GM12892 (cell line): ENCODE results near the gene RBL2.
"Not testable (repeated sequence)": the region's sequence is repeated elsewhere in the genome, so short reads cannot be mapped to it uniquely, and the experiment has no call there.

ENCODE experiments used
- DNase-seq: peaks from one replicate; pipeline ENCODE4 v3.0.0; 2011; ENCODE audit not compliant: insufficient read length
- FAIRE-seq: peaks from 2 replicates; lab custom pipeline; 2011; peaks lifted over from hg19 to GRCh38; lab: Jason Lieb, UNC
- POLR2A ChIP-seq: IDR thresholded peaks from 2 replicates; pipeline ENCODE4 v1.6.1; 2011; ENCODE audit warnings: low read depth, low read length, control low read depth
- POLR2AphosphoS5 ChIP-seq: IDR thresholded peaks from 2 replicates; pipeline ENCODE4 v1.6.1; 2011; ENCODE audit warnings: low read depth, low read length, control low read depth
- TAF1 ChIP-seq: IDR thresholded peaks from 2 replicates; pipeline ENCODE4 v1.6.1; 2011; ENCODE audit warnings: low read depth, mild to moderate bottlenecking, control low read depth, low read length, borderline replicate concordance

RBL2 gene

DNA sequence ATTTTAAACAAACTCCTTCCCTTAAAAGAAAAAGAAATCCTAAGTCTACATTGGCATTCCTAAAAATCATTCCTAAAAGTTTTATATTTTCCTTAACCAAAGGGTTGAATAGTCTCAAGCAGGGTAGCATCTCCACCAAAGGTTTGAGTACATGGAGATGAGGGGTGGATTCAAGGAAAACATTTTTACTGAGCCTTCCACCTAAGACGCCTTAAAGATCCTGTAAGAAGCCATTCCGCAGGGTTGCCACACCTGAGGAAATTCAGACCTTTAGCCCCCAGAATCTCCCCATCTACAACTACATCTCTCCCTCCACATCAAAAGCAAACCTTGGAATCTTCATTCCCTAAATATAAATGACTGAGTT, 76.4 kb downstream of the RBL2 start:
- DNase-seq: no peak
- FAIRE-seq: no peak
- TF ChIP-seq POLR2A: no peak
- no peak for TF ChIP-seq TAF1
- no peak for TF ChIP-seq POLR2AphosphoS5

DNA sequence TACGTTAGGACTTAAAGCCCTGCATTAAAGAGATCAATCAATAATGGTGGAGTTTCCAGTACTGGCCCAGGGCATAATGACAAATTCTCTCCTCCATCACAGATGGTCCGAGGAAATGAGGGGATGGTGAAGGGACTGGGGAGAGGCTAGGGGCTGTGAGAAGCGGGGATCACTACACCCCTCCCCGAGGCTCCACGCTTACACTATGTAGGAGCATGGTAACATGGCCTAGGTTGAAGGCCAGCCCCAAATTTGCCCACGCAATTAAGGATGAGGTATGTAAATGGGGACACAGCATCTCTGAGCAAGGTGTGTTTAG, 76.8 kb downstream of the RBL2 start:
- TF ChIP-seq TAF1 (no peak), POLR2AphosphoS5 (no peak), POLR2A (no peak)
- DNase-seq (no peak), FAIRE-seq (no peak)

DNA sequence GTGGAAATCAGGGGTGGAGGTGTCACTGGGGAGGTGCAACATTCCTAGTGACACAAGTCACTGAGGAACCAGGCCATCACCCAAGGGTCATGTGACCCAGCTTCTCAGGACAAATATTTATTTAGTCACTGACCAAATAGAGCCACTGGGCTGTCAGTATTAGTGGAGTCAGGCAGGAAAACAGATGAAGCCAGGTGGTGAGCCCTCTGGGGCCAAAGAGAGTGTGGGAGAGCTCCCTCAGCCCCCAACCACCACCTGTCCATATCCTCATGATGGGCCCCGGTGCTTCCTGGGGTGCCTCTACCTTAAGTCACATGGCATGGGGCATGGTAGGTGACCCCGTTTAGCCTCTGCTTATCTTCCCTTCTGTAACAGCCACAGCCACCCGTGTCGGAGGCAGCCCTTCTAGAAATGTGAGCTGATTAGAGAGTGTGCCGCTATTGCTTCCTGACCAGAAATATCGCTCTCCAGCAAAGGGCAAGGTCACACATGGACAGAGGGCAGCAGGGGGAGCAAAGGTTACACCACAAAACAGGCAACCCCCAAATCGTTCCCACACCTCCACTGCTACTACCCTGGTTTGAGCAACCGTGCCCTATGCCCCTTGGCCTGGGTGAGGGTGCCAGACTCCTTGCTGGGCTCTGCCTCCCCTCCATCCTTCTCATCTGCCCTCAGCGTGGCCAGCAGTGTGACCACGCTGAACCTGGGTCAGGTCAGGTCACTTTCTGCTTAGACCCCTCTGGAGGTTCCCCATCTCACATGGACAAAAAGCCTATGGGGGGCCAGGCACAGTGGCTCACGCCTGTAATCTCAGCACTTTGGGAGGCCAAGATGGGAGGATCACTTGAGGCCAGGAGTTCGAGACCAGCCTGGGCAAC, 77.4 kb downstream of the RBL2 start:
- TF ChIP-seq POLR2A (no peak), POLR2AphosphoS5 (no peak), TAF1 (no peak)
- DNase-seq (no peak), FAIRE-seq (no peak)

DNA sequence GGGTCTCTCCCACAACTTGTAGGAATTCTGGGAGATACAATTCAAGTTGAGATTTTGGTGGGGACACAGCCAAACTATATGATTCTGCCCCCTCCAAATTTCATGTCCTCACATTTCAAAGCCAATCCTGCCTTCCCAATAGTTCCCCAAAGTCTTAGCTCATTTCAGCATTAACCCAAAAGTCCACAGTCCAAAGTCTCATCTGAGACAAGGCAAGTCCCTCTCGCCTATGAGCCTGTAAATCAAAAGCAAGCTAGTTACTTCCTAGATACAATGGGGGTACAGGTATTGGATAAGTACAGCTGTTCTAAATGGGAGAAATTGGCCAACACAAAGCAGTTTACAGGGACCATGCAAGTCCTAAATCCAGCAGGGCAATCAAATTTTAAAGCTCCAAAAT, 78.5 kb downstream of the RBL2 start:
- DNase-seq, FAIRE-seq: not testable (repeated sequence)

DNA sequence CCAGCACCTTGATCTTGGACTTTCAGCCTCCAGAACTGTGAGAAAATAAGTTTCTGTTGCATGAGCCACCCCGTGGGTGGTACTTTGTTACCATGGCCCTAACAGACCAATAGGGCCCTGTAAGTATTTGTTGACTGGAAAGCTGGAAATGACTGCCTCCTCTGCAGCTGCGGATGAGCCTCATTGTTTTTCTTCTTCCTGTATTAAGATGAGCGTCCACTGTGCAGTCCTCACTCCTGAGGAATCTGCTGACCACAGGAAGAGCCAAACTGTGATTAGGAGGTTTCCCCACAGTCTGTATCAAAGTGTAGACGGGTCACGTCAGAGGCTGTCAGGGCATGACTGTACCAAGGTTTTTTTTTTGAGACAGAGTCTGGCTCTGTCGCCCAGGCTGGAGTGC, 81.0 kb downstream of the RBL2 start:
- TF ChIP-seq TAF1 (no peak), POLR2AphosphoS5 (no peak), POLR2A (no peak)
- DNase-seq: no peak
- FAIRE-seq: no peak

DNA sequence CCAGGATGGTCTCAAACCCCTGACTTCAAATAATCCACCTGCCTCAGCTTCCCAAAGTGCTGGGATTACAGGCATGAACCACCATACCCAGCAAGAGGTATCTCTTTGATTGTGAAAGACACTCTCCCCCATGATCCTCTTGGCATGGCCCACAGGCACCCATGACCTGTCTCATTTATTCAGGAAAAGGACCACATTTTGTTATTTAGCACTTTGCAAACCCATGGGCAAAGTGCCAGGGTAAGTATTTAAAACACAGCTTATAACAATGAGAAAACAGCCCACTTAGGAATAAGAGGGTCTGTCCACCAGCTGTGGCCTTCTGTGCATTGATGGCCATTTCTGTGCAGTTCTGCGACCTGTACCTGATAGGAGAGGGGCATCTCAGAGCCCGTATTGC, 81.5 kb downstream of the RBL2 start:
- DNase-seq: no peak
- no peak for FAIRE-seq
- TF ChIP-seq TAF1 (no peak), POLR2A (no peak), POLR2AphosphoS5 (no peak)

DNA sequence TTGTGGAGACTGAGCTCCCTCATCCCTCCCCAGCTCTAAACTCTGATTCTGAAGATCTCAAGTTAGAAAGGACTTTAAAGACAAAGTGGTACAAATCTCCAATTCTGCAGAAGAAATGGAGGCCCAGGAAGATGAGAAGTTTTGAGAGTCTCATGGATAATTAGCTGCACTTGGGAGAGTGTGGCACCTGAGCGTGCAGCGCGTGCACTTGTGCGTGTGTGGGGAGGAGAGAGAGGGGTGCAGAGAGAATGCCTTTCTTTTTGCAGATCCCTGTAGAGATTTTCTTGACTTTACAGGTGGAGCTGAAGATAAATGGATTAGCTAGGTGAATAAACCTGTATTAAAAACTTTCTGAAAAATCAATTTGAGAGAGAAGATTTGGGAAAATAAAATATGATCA, 83.6 kb downstream of the RBL2 start:
- DNase-seq: no peak

DNA sequence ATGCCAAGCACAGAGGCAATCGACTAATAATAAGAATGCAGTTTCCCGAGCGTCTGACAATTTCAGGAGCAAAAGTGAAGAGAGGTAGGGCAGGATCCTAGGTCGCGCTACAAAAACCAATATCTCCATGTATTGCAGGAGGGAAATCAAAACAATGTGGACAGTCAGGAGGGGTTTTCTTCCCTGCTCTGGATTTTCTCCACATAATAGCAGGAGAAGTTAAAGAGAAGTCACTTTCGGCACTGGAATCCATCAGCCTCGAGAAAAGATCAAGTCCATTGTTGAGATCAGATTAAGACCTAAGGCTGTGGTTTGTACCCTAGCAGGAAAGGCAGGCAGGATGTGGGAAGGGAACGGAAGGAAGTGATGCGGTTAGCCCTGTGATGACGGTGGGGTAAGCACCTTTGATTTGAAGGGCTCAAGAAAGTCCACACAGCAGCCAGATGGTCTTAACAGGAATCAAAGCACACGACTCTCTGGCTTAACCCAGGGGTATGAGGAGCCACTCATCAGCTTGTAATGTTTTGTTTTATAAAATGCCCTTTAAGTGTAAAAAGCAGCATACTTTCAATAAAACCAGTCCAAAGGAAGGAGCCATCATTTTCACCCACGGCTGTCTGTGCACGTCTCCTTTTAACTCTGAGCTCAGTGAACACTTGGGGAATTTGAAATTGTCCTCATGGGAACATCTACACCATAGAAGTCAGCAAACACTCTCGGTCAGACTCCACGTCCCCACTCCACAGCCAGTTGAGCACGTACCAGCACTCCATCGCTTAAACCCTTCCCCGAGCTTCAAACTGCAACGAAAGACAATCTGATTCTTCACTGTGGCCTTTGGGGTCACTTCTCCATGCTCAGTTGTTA, 84.5 kb downstream of the RBL2 start:
- TF ChIP-seq POLR2AphosphoS5 (peak; percentile 88; the same call in 1 of the 2 replicates), TAF1 (0 out of 2 replicates have a peak, but pooled peaks have one; percentile 11), POLR2A (peak; percentile 85)
- DNase-seq (peak; percentile 64), FAIRE-seq (peak; percentile 99)

More for the DNA sequence above, 83.6 kb downstream of the RBL2 start:
- no peak for TF ChIP-seq TAF1
- no peak for TF ChIP-seq POLR2A
- no peak for TF ChIP-seq POLR2AphosphoS5
- FAIRE-seq: no peak

DNA sequence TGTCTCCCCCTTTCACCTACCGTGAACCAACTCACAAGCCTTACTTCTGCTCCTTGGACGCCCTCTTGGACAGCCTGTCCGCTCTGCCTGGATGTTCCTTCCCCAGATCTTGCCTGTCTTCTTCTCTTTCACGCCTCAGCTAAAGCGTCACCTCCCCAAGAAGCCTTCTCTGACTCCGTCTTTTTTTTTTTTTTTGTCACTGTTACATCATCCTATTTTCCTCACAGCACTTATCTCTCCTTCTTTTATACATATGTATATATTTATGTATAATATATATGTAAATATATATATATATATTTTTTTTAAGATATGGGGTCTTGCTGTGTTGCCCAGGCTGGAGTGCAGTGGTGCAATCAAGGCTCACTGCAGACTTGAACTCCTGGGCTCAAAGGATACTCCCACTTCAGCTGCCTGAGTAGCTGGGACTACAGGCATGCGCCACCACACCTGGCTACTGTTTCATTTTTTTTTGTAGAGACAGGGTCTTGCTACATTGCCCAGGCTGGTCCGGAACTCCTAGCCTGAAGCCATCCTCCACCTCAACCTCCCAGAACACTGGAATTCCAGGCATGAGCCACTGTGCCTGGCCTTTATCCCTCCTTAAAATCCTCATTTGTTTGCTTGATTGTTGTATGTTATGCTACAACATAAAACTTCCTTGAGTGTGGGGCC, 85.3 kb downstream of the RBL2 start:
- no peak for TF ChIP-seq POLR2AphosphoS5
- TF ChIP-seq TAF1: no peak
- no peak for TF ChIP-seq POLR2A
- FAIRE-seq (no peak), DNase-seq (no peak)

DNA sequence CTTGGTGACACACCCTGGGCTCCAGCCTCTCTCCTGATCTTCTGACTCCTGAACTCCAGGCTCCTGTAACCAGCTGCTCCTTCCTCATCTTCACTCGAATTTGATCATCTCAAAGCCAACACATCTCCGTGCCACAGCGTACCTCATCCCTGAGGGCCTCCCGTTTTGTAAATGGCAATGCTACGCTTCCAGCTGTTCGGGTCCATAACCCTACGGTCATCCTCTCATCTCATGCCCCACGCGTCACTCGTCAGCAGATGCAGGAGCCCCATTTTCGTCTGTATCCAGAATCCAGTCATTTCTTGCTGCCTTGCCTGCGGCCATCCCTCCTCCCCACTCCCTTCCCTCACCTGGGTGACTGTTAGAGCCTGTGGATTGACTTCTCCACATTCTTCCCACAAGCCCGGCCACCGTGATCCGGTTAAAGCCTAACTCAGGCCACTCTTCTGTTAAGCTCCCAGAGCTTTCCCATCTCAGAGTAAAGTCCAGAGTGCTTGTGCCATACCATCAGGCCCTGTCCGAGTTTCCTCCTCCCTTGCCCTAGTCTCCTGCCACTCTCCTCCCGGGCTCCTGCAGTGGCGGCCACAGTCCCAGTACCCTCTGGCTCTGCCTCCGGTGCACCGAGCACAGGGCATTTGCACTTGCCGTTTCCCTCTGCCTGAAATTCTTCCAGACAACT, 89.0 kb downstream of the RBL2 start:
- no peak for DNase-seq
- no peak for FAIRE-seq
- no peak for TF ChIP-seq POLR2AphosphoS5
- no peak for TF ChIP-seq TAF1
- TF ChIP-seq POLR2A: no peak
